GM19025 (cell line): ENCODE results near the gene SLC8B1.

Experiments used
- ATAC-seq: cut with Tn5 transposase; IDR thresholded peaks from one replicate; pipeline ENCODE4 v1.9.1; 2021; ENCODE audit warnings: mild to moderate bottlenecking, low read depth, moderate library complexity; ENCODE audit not compliant: unreplicated experiment

SLC8B1 gene

DNA sequence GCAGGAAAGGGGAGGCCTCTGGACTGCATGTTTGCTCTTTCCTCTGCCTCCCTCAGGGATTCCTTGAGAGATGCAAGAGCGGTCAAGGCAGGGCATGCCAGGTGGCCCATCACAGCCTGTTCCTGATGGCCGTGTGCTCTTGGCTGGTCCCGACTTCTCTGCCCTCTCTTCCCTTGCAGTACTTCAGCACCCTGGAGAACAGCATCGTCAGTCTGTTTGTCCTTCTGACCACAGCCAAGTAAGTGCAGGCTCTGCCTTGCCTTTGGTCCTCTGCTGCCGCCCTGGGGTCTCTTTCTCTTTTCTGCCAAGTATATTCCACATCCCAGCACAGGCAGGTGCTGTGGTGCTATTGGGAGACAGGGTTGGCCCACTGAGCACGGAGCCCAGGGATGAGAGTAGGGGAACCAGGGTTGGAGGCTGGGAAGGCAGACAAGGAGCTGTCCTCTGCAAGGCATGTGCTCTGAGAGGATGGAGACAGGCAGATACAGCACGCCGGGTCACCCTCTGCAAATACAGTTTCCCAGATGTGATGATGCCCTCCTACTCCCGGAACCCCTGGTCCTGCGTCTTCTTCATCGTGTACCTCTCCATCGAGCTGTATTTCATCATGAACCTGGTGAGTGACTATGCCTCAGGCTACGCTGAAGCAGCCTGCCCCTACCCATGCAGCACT is 61.7 kb downstream of the SLC8B1 start:
- no peak for ATAC-seq

DNA sequence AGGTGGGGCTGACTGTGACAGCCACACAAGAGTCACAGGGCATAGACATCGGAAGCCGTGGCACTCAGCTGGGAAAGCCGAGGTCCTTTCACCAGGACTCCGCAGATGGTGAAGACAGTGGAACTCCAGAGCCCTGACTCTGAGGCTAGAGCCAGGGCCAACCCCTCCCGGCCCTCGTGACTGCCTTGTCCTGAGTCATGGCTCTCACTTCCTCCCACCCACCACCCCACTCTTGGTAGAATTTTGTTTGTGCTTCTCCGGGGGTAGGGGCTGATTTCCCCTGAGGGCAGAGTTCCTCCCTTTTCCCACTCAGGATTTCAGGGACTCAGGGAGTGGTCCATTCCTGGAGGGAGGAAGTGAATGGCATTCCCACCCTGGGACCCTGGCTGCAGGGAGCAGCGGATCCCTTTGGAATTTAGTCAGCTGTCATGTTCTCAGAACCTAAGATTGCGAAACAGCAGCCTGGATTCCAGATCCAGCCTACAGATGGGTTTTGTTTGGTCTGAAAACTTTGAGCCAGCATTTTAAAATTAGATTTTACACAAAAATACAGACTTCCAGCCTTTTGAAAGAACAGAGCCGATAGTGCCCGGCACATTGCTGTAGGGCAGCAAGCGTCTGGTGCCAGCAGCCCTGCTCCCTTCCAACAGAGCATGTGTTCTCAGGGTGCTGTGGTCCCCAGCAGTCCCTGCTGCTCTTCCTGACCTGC is 62.9 kb downstream of the SLC8B1 start:
- ATAC-seq = no peak

DNA sequence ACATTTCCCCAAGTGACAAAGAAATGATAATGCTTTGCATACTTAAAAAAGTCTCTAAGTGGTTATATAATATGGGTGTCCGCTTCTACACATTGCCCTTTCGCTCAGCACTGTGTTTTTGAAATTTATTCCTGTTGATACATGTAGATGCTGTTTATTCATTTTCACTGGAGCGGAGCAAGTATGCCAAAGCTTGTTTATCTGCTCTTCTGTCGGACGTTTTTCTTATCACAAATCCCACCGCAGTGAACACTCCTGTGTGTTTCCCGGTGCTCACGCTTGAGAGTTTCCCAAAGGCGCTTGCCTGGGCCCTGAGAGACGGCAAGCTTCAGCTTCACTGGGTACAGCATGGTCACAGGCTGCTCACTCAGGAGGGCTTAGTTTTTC is 63.5 kb downstream of the SLC8B1 start:
- no peak for ATAC-seq

DNA sequence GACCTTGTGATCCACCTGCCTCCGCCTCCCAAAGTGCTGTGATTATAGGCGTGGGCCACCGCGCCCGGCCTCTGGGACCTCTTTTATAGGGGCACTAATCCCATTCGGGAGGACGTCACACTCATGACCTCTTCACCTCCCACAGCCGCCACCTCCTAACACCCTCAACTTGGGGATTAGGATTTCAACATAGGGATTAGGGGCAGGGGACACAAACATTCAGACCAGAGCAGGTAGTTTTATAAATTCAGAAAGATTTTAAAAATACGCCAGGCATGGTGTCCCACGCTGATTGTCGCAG is 64.2 kb downstream of the SLC8B1 start:
- no peak for ATAC-seq

DNA sequence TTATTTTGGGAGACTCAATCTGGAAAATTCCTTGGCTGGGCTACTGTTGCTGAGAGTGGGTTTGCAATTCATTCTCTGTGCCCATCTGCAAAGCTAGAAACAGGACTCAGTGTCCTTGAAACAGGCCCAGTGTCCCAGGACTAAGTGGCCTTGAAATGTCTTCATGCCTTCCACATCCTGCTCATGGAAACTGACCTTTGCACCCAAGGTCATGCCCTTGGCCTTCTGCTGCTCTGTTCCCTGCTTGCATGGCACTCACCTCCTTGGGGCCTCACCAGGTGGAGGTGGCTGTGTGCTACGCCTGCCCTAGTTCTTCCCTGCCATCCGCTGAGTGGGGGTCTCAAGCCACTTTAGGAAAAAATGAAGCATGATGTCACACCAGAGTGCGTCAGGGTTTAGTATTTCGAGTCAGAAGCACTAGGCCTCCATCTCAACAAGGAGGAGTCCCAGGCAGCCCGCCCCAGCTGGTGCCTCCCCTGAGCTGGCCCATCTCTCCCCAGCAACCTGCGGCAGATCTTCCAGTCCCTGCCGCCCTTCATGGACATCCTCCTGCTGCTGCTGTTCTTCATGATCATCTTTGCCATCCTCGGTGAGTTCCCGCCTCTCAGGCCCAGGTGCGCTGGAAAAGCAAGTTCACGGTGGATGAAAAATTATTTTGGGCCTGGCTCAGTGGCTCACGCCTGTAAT is 65.5 kb downstream of the SLC8B1 start:
- no peak for ATAC-seq

DNA sequence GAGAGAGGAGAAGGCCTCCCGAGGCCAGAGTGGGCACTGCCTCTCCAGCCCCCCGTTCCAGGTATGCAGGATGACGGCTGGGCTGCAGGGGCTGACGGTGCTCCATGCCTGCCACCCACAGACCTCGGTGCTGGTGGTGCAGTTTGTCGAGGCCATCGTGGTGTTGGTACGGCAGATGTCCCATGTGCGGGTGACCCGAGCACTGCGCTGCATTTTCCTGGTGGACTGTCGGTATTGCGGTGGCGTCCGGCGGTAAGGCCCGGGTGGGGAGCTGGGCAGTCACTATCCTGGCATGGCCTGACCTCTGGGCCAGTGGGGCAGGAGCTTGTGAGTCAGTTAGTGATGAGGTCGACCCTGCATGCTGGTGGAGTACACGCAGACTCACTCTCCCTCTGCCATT is 66.3 kb downstream of the SLC8B1 start:
- no peak for ATAC-seq

DNA sequence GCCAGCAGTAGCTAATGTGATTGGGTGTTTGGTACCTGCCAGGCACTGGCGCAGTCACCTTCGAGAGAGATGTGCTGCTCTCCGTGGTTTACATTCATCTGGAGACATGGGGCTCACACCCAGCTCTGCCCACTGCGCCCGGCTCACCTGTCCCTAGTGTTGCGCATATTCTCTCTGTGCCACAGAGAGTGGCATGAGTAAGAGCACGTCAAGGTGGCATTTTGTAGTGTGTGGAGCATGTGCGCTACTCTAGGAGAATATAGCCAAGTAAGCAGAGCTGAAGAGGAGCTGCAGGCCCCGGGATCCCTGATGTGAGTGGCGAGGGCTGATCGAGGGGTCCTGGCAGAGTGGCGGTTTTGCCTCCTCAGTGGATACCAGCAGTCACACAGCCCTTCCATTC is 66.8 kb downstream of the SLC8B1 start:
- ATAC-seq = no peak

DNA sequence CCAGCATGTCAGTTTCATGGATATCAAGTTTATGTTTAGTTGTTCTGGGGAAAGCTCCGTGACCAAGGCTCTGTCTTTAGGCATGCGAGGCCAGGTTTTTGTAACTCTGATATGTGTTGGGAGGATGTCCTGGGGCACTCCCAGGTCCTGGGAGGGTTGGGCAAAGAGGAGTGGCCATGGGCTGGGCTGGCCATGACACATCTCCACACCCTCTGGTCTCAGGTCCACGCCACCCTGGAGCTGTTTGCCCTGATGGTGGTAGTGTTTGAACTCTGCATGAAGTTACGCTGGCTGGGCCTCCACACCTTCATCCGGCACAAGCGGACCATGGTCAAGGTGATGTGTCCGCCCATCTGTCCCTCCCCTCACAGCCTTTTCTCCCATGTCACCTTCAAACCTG is 67.3 kb downstream of the SLC8B1 start:
- no peak for ATAC-seq

DNA sequence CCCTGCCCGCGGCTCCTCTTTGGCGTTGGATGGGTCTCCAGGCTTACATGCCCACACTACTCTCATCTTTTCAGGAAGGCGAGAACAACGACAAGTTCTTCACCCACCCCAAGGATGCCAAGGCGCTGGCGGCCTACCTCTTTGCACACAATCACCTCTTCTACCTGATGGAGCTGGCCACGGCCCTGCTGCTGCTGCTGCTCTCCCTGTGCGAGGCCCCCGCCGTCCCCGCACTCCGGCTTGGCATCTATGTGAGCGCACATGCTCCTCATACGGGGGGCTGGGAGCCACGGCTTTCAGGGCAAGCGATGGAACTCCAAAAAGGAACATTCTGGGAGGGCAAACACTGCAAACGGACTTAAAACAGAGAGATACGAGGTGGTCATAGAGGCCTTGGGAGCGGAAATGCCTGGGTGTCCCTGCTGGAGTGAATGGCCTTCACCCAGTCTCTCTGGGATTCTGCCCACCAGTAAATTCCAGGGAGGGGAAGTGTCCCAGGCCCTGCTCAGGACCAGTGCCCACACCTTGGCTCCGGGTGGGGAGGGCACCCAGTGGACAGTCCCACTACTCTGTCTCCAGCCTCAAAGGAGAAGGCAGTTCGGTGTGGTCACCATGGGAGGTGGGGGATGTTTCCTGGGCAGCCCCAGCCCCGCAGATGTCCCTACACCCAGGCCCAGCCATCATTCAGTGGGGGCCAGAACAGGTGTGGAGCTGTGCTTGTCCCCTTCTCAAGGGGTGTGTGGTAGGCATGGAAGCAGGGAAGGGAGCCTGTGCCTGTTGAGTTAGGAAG is 68.6 kb downstream of the SLC8B1 start:
- ATAC-seq = no peak

DNA sequence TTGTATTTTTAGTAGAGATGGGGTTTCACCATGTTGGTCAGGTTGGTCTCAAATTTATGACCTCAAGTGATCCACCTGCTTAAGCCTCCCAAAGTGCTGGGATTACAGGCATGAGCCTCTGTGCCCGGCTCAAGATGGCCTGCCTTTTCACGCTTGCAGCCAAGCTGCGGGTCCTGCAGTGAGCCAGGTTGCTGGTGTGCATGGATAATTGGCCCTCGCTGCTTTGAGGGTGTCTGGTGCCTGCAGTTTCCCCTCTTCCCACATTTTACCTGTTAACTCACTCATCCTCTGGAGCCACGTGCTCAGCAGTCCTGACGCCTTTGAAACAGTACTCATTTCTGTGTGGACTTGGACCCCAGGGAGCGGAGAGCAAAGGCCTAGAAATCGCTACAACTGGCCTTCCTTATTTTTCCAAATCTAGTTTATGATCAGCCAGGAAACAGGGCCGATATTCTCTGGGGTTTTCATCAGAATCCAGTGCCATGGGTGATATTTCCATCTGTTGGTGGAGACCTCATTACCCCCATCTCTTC is 71.4 kb downstream of the SLC8B1 start:
- ATAC-seq = no peak

DNA sequence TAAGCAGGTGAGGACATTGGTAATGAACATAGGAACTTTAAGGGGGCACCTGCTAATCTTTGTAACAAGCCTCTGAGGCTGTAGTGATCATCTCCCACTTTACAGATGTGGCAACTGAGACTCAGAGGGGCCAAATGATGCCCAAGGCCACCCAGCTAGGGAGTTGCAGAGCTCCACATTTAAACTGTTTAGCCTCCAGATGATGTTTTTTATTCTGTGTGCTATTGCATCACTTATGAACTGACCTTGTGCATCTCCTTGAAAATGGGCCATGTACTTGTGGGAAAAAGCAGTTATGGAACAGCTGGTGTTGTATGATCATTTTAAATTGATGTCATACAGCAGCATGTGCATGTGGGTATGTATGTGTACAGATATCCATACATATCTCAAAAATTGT is 72.2 kb downstream of the SLC8B1 start:
- no peak for ATAC-seq

DNA sequence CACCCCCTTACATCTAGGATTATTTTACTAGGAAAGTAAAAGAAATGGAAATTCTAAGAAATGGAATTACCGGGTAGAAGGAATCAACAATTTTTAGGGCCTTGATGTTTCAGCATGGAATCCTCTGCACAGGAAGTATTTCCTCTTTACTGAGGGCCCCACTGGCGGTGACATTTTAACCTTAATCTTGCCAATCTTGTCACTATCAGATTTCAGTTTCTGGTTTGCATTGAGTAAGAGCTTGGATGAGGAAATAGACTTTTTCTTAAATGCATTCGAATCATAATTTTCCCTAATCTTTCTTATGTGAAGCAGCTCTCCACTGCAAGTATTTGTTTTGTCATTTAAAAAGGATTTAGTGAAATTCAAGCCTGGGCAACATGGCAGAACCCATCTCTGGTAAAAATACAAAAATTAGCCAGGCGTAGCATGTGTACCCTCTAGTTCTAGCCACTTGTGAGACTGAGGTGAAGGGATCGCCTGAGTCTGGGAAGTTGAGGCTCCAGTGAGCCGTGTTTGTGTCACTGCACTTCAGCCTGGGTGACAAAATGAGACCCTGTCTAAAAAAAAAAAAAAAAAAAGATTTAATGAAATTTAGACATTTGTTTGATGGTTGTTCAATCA is 73.0 kb downstream of the SLC8B1 start:
- ATAC-seq = no peak

DNA sequence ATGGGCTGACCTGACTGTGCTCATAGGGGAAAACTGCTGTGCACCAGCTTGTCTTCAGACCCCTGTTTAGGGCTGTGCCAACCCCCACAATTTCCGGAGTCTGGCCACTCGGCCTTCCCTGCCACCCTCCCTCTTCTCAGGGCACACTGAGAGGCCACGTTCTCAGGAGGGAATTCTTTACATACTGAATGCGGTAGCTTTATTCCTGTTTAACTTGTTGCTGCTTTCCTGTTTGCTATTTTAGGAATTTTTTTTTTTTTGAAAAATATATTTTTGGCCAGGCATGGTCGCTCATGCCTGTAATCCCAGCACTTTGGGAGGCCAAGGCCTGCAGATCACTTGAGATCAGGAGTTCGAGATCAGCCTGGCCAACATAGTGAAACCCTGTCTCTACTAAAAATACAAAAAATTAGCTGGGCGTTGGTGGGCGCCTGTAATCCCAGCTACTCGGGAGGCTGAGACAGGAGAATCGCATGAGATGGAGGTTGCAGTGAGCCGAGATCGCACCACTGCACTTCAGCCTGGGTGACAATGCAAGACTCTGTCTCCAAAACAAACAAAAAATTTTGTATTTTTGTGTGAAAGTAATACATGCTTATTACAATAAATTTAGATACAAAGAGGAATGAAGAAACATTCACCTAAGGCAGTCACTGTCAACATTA is 74.1 kb downstream of the SLC8B1 start:
- ATAC-seq = no peak

DNA sequence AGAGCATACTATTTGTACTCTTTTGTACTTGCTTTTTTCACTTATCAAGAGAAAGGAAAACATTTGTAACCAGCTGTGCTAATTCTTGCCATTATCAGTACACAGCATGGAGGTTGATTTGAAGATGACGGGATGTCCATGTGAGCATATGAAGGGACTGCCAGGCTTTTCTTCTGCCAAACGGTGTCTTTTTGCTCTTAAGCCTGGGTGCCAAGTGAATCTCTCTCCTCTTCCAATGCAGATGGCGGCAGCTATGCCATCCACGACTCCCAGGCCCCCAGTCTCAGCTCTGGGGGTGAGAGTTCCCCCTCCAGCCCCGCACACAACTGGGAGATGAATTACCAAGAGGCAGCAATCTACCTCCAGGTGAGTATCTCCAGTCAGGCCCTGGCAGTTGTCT is 74.8 kb downstream of the SLC8B1 start:
- ATAC-seq = no peak

DNA sequence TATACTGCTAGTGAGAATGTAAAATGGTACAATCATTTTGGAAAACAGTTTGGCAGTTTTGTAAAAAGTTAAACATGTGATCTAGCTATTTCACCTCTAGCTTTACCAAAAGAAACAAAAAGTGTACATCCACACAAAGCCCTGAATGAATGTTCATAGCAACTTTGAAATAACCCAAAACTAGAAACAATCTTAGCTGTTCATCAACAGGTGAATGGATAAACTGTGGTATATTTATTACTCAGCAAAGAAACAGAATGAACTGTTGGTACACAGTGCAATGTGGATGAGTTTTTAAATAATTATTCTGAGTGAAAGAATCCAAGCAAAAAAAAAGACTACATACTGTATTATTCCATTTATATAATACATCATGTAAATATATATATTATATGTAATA is 77.3 kb downstream of the SLC8B1 start:
- no peak for ATAC-seq

DNA sequence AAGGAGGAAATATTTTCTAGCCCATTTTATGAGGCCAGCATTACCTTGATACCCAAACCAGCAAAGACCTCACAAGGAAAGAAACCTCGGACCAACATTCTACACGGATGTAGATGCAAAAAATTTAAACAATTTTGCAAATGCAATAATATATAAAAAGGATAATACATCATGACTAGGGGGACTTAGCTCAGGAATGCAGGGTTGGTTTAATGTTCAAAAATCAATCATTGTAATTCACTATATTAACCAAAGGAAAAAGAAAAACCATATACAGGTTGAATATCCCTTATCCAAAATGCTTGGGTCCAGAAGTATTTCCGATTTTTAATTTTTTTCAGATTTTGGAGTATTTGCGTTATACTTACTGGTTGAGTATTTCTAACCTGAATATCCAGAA is 80.6 kb downstream of the SLC8B1 start:
- ATAC-seq = no peak

DNA sequence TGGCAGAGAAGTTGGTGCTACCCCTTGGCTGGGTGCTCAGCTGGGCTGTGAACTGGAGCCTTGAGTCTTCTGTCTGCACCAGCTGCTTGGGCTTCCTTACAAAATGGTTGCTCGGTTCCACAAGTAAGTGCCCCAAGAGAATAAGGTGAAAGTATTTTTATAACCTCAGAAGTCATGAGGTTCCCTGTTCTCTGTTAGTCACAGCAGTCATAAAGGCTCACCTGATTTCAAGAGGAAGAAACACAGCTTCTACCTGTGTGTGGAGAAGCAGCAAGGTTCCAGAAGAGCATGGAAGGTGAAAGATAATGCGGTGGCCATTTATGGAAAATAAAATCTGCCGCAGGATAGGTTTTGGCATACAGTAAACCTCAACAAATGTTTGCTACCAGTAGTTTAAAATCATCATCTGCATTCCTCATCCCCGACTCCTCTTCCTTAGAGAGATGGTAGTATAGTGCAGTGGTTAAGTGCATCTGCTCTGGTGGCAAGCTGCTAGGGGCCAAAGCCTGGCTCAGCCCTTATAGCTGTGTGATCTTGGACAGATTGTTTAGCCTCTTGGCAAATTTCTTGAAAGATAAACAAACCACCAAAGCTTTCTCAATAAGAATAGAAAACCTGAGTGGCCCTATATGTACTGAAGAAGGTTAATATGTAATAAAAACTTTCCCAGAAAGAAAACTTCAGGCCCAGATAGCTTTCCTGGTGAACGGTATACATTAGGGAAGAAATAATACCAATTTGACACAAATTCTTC is 81.2 kb downstream of the SLC8B1 start:
- no peak for ATAC-seq

DNA sequence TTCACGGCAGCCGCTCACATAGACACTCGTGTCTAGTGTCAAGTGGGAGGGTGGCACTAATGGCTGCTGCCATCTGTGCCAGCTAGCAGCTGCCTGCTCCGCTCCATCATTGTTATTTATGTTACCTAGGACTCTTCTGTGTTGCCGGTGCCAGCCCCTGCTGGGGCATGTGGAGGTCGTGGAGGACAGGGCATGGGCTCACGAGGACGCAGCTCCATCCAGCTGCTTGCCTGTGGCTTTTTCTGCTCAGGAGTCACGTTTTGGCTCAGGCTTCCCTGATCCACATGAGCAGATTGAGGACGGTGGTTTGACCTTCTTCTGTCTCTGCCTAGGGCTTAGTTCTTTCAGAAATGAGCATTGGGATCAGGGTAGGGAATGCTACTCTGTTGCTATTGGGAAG is 82.4 kb downstream of the SLC8B1 start:
- no peak for ATAC-seq

DNA sequence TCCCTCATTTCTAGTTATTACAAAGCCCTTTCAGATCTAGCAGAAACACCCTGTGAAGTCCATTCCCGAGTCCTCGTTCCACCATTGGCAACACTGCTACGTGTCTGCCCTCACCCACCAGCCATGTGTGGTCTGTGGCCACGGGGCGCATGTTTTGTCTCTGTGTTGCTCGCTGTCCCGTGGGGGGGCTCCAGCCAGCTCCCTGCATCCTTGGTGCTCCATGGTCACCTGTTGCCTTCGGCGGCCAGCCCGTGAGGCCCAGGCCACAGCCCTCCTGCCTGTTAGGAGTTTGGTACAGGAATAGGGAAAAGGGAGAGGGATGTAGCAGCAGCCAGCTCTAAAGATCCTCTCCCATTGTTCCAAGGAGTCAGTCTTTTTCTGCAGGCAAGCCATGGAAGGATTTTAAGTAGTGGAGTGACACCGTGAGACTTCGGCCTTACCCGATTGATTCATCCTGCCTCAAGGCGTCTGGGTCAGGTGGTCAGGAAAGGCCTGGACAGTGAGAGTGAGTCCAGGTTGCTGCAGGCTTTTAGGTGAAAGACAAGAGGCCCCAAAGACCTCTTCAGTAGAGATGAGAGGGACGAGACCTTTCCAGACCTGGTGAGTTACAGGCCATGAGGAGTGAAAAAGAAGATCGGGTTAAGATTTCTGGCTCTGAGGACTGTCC is 83.4 kb downstream of the SLC8B1 start:
- ATAC-seq = no peak
